ENCODE measurements around the gene PABPN1L.

GRCh38 chr16:88895335-88895734 is 28.9 kb upstream of the PABPN1L start:
- TF ChIP-seq, protein P1, sequence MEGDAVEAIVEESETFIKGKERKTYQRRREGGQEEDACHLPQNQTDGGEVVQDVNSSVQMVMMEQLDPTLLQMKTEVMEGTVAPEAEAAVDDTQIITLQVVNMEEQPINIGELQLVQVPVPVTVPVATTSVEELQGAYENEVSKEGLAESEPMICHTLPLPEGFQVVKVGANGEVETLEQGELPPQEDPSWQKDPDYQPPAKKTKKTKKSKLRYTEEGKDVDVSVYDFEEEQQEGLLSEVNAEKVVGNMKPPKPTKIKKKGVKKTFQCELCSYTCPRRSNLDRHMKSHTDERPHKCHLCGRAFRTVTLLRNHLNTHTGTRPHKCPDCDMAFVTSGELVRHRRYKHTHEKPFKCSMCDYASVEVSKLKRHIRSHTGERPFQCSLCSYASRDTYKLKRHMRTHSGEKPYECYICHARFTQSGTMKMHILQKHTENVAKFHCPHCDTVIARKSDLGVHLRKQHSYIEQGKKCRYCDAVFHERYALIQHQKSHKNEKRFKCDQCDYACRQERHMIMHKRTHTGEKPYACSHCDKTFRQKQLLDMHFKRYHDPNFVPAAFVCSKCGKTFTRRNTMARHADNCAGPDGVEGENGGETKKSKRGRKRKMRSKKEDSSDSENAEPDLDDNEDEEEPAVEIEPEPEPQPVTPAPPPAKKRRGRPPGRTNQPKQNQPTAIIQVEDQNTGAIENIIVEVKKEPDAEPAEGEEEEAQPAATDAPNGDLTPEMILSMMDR (IDR thresholded peaks at IDR 0.05 in 2 of 3, conservative IDR thresholded peaks at IDR 0.05 in 1 of 3; ENCODE audit: borderline replicate concordance in 1 of 3, insufficient read depth in 1 of 3, low read depth in 2 of 3, low read length in 2 of 3): no peak
- TF ChIP-seq POLR2AphosphoS5 (IDR thresholded peaks at IDR 0.05; ENCODE audit: low read depth, low read length): no peak
- TF ChIP-seq EZH2 (IDR thresholded peaks at IDR 0.05): no peak
- TF ChIP-seq POLR2A (IDR thresholded peaks at IDR 0.05; ENCODE audit: borderline replicate concordance, extremely low read depth, insufficient read depth, insufficient read length): no peak

All from HCT116 (cell line).